GM19099 (cell line): Measurements from ENCODE around the gene PROSER3.

ENCODE experiments used
- POLR2A ChIP-seq: IDR thresholded peaks from 3 replicates; pipeline ENCODE4 v1.6.1; 2011; ENCODE audit warnings: low read depth; ENCODE audit not compliant: insufficient read length; ENCODE audit errors: extremely low read depth

The PROSER3 gene

DNA sequence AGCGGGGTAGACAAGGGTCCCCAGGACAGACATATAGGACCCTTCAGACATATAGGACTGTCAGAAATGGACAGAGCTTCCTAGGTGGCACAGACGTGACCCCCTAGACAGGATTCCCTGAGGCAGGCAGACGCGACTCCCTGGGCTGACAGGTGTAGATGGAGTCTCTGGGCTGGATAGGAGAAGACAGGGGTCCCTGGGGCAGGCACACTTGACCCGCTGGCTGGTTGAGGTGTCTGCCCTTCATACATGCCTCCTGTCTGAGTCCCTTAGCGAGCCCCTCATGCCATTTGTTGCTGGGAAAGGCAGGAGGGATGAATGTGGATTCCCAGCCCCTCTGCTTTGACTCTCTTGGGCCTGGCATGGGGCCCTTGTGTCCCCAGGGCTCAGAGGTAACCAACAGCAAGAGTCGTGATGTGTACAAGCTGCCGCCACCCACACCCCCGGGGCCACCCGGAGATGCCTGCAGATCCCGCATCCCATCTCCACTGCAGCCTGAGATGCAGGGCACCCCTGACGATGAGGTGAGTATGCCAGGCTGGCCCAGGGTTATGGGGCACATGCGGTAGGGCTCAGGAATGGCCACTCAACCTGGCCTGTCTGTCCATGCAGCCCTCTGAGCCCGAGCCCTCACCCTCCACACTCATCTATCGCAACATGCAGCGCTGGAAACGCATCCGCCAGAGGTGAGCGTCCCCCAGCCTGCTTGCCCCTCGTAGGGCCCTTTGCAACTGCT lies 4.2 kb upstream of the PROSER3 start:
- no peak for TF ChIP-seq POLR2A

DNA sequence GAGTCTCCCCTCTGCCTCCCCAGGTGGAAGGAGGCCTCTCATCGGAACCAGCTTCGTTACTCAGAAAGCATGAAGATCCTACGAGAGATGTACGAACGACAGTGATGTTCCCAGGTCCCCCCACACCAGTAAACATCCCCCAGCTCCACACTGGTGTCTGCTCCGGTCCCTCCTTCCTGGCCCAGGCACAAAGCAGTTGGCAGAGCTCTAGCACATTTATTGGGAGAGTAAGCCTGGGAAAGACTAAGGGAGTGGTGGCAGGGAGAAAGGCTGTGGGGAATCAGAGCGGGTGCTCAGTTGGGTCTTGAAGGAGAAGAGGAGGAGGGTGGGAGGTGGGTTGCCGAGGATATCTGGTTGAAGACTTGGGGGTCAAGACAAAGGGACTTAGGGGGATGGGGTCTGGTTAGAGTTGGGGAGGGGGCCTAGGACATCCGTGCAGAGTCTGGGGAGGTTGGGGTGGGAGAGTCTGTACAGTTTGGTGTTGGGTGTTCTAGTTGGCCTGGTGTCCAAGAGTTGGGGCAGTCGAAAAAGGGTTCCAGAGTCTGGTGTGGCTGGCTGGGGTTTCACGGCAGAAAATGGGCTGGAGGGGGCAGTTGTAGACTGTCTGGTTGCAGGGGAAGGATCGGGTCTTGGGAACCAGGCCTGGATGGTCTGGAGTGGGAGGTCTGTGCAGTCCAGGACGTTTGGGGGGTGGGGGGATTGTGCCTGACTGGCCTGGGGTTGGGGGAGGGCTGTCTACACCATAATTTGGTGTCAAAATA lies 3.4 kb upstream of the PROSER3 start:
- TF ChIP-seq POLR2A: no peak

DNA sequence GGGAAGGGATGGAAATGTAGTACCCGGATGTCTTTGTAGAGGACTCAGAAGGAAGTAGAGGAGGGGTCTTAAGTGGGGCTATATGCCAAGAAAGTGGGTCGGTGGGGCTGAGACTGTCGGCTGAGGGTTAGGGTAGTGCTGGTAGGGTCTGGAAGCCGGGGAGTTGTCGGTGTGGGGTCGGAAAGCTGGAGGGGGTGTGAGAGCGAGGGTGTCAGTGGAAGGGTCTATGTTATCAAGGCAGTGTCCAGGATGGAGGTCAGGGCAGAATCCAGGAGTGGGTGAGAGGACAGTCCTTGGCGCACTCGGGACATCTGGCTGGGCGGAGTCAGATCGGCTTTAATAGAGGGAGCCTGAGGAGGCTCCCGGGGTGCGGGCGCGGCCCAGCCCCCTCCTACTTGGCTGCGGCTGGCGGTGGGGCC lies 2.8 kb upstream of the PROSER3 start:
- TF ChIP-seq POLR2A: no peak

DNA sequence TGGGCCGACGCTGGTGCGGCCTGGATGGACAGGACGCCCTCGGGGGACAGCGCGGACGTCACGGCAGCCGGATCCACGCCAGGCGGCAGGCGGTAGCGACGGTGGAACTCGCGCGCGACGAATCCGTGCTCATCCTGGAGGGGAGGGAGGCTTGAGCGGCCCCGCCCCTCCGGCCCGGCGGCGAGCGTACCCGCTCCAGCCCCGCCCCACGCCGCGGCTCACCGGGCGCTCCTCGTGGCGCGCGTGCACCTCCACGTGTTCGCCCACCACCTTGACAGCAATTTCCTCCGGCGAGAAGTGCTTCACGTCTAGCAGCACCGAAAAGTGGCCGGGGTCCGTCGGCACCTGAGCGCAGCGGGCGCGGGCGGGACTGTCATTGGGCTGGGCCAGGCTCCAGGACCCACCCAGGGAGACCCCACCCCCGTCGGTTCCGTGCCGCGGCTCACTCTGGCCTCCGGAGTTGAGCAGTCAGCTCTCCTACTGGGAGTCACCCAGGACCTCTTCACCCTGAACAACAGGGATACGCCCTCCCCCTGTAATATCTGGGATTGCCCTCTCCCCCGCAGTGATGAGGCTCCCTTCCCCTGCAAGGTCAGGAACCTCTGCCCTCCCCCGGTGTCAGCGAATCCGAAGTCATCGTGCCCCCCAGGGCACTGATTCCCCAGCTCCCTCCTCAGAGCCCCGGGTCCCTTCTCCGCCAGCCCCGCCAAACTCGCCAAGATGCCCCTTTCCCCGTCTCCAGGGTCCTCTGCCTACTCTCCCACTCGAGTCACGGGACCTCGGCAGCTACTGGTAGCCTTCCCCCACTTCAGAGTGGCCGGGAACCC lies 2.2 kb upstream of the PROSER3 start:
- TF ChIP-seq POLR2A: no peak

DNA sequence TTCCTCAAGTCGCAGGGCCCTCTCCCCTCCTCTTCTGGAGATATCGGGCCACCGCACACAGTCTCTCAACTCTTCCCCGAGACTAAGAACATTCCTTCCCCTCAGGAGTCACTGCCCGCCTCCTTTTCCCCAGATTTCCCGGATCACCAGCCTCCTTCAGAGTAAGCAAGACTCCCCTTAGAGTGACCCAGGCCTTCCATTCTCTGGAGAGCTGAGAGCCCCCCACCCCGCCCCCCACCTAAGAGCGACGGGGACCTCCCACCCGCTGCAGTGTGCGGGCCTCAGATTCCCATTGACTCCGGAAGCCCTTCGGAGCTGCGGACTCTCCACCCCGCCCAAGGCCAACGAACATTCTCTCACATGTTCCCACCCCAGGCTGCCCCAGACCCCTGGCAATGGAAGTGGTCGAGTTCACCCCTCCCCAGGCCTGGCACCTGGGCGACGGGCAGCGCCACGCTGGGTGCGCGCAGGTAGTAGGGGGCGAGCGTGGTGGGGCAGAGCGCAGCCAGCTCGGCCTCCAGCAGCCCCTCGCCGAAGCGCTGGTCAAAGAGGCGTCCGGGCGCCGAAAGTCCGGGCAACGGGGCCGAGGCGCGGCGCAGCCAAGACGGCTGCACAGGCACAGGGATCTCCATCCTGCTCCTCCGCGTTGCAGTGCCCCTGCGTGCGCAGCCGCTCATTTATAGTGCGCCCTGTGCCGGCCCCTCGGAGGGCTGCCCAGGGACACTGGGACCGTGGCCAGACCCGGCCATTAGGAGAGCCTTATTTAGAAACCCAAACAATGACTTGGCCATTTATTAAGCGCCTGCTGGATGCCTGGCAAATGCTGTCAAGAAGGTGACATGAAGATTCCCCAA lies 1.4 kb upstream of the PROSER3 start, which contains the start of gene HSPB6:
Gene HSPB6 (minus strand): TSS at position 653 of the 854 bp plus-strand sequence. CDS start 21 bp downstream, at position 632.
- TF ChIP-seq POLR2A: no peak

DNA sequence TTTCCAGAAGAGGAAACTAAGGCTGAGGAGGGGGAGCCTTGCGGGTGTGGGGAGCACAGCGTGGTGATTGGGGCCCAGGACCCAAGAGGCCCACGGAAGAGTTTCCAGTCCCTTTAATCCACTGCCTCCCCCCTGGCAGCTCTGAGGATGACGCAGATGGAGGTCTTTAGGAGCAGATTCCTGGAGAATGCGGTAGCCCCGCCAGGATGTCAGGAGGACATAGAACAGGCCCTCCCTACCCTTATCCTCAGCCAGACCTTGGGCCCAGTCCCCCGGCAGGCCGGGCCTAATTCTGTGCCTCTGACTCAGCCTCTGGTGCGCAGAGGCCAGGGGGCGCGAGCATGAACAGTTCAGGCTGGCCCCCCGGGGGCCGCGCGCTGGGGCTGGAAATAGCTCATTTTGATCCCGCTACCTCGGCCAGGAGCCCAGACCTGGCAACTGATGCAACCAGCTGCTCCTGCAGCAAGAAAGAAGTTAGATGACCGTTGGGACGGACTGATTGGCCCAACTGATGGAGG lies 686 bp upstream of the PROSER3 start:
- no peak for TF ChIP-seq POLR2A

DNA sequence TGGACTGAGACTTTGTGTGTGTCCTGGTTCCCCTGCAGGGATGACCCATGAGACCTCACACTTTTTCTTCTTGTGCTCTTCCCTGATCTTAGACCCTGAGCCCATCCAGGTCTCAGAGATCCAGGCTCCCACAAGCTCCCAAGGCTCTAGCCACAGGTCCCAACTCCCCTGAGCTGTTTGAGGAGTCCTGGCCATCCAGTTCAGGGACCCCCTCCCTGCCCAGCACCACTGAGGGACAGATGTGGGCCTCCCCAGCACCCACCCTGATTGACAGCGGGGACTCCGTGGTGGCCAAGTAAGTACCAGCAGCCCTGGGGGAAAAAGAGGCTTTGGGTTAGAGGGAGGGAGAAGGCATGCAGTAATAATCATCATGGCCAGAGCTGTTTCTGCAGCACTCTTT lies 1.7 kb downstream of the PROSER3 start:
- no peak for TF ChIP-seq POLR2A

DNA sequence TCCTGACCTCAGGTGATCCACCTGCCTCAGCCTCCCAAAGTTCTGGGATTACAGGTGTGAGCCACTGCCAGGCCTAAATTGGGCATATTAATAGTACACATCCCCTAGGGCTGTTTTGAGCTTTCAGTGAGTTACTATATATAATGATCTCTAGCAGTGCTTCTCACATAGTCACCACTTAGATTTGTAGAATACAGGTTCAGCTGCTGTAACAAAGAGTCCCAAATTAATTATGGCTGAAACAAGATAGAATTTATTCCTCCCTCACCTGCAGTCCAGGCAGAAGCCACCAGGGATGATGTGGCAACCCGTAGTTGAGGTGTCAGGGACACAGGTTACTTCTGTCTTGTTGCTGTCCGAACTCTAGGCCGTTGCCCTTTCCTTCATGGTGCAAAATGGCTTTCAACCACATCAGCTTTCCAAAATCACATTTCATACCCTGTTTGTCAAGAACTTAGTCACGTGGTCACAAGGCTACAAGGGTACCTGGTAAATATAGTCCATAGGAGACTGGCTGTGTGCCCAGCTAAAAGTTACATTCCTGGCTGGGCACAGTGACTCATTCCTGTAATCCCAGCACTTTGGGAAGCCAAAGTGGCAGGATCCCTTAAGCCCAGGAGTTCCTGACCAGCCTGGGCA lies 2.9 kb downstream of the PROSER3 start:
- TF ChIP-seq POLR2A: no peak

DNA sequence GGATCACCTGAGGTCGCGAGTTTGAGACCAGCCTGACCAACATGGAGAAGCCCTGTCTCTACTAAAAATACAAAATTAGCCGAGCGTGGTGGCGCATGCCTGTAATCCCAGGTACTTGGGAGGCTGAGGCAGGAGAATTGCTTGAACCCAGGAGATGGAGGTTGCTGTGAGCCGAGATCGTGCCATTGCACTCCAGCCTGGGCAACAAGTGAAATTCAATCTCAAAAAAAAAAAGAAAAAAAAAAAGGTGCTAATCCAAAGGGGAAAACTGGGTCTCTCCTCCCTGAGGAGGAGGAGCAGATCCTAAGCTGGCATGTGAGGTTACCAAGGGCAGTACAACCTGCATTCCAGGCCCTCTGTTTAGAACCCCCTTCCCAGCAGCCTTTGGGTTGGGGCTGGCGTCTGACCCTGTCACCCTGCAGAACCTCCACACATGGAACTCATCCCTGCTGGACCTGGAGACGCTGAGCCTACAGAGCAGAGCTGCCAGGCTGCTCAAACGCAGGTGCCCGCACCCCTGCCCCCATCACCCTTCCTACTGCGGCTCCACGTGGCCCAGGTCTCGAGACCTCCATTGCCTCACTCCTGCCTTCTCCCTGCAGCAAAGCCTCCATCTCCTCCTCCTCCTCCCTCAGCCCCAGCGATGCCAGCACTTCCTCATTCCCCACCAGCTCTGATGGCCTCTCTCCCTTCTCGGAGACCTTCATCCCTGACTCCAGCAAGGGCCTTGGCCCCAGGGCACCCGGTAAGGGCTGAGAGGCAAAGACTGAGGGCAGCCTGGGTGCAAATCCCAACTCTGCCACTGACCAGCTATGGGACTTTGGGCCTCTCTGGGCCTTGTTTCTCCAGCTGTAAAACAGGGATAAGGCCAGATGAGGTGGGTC lies 6.7 kb downstream of the PROSER3 start:
- TF ChIP-seq POLR2A: no peak

DNA sequence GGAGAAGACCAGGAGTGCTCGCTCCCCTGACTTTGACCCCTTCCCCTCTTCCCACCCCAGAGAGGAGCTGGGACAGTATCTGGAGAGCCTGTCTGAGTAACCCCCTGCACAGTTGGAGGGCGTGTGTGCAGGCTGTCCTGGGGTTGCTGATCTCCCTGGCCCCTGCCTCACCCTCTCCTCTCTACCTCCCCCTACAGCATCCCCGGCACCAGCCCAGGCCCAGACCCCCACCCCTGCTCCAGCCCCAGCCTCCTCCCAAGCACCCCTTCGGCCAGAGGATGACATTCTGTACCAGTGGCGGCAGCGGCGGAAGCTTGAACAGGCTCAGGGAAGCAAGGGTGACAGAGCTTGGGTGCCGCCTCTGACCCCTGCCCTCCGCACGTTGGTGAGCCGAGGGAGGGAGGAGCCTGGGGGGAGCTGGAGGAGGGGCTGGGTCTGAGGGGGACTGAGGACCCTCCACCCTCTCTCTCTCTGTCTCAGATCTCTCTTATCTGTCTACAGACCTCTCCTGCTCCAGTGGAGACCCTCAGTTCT lies 8.7 kb downstream of the PROSER3 start:
- no peak for TF ChIP-seq POLR2A

DNA sequence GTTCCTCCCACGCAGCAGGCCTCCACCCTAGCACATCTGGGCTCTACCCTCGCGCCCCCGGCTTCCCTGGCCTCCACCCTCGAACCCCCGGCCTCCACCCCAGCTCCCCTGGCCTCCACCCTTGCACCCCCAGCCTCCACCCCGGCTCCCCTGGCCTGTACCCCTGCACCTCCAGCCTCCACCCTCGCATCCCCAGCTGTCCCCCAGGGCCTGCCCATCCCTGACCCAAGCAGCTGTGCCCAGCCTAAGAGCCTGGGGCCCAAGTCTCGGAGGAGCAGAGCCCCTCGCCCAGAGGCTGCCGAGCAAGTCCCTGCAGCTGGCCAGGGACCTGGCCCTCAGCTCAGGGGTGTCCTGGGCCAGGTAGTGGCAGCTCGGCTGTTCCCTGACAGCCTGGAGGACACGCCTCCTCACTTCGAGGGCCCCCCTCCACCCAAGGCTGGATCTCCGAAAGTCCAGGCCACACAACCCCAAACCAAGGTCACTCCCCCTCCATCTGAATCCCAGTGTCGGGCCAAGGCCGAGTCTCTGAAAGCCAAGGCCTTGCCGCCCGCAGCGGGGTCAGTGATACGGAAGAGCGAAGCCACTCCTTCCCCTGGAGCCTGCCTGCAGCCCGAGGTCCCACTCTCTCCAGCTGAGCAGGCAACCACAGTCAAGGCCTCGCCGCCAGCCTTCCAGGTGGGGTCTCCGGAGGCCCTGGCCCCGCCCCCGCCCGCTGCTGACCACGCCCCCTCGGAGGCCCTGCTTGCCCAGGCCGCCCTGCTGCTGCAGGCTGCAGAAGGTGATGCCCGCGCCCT lies 9.5 kb downstream of the PROSER3 start:
- TF ChIP-seq POLR2A: no peak

DNA sequence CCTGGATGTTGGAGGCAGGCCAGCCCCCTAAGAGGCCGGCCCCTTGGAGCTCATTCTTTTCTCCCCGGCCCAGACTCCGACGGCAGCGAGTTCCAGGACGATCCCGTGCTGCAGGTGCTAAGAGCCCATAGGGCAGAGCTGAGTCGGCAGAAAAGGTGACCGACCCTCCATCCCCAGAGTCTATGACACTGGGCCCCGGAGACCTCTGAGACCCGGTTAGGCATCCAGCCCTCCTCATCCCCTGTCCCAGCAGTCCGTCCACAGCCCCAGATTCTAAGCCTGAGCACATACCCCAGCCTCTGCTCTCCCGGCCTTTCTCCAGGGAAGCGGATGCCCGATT lies 10.1 kb downstream of the PROSER3 start:
- TF ChIP-seq POLR2A: no peak

DNA sequence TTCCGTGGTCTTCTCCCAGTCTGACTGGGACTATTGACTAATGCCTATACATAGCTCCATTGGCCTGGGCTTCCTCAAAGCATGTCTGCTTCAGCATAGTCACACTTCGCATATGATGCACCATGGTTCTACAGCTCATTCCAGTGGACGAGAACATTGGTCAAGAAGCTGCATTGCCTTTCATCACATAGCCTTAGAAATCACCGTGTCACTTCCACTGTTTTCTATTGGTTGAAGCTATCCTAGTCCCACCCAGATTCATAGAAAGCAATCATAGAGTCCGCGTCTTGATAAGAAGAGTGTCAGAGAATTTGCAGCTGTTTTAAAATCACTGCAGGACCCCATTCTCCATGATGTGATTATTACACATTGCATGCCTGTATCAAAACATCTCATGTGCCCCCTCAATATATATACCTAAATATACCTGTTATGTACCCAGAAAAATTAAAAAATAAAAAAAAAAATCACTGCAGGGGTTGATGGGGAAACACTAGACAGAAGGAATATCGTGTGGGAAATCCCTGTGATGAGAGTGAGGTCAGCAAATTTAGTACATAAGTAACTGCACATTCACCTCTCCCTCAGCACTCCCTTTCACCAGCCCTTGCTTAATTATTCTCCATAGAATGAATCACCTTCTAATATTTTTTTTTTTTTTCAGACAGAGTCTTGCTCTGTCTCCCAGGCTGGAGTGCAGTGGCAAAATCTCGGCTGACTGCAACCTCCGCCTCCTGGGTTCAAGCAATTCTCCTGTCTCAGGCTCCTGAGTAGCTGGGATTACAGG lies 15.2 kb downstream of the PROSER3 start:
- no peak for TF ChIP-seq POLR2A
